Measurements from ENCODE around the gene BTBD16.

BTBD16 gene

DNA sequence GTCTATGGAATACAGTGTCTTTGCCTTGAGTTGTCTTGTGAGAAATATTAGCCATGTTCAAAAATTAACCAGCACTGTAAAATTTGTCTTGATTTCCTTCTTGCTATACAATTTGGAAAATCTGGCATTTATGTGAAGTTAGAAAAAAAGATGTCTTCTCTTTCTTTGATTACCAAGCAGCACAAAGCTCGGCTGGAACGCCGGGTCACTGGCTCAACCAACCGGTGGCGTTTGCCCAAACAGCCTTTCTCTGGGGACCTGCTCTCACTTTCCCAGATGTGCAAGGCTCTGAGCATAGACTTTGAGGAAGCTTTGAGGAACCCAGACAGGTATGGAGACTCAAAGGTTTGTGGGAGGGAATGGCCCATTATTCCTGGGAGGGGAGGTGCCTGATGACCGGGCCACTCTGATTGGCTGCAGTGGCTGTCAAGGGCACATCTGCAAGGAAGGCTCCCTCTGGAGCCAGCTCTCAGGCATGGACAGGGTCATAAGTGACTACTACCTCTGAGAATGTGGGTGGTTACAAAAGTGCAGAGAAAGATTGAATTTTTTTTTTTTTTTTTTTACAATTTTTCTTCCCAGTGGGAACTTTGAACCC, 5.6 kb downstream of the BTBD16 start:
- DNase-seq = no peak

- DNase-seq = no peak
Measured at GRCh38 chr10:122277526-122278136, 6.5 kb downstream of the BTBD16 start.

DNA sequence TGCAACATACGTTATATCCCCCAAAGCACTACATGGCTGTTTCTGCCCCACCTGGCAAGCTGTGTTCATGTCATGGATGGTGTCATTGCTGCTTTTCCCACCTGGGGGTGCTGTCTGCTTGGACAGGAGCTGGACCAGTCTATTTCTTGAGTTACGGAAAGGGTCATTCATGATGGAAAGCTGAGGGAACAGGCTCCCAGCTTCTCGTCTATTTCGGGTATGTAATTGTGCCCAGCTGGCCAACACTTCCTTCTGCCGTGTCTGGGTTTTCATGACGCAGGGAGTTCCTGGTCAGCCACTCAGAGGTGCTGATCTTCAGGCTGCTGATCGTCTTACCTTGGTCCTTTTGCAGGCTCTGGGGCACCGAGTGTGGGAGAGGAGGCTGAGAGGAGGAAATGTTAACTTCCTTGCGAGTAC, 8.6 kb downstream of the BTBD16 start:
- no peak for DNase-seq

DNA sequence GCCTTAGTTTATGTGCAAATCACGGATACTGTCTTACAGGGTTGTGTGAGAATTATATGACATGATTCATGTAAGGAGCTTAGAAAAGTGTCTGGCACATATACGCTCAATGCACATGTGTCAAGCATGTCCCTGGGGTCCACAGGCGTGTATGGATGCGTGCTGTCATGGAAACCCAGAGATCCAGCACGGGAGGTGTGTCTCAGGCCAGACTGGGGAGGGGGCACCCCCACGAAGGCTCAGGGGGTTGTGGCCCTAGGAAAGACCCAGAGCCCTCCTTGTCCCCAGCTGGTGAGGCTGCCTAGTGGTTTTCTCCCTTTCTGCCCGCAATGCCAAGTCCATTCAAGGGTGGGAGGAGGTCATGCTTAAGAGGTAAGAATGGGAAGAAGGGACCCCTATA, 9.1 kb downstream of the BTBD16 start:
- DNase-seq = no peak

- DNase-seq = no peak
Measured at GRCh38 chr10:122281018-122281626, 10.0 kb downstream of the BTBD16 start.

GRCh38 chr10:122281751-122282150, 10.7 kb downstream of the BTBD16 start:
- no peak for DNase-seq

- DNase-seq = no peak
Measured at GRCh38 chr10:122282253-122282671, 11.2 kb downstream of the BTBD16 start.

GRCh38 chr10:122282909-122283308, 11.8 kb downstream of the BTBD16 start:
- DNase-seq = no peak

GRCh38 chr10:122285506-122286444, 14.7 kb downstream of the BTBD16 start:
- DNase-seq = no peak

GRCh38 chr10:122286867-122287266, 15.8 kb downstream of the BTBD16 start:
- DNase-seq = no peak

DNA sequence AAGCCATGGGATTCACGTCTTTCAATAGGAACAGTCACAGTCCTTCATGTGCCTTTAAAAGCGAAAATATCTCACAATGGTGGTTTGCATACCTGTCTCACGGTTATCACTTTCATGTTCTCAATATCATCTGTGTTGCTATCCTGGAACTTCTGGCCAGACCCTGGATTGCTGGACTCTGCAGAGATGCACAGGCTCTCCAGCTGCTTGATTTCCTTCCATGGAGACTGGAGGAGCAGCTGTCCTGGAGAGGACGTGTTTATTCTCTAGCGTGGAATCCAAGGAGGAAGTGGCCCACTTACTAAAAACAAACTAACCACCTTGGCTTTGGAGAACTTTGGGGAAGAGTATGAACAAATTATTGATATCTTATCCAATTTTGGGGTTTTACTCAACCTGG, 16.5 kb downstream of the BTBD16 start:
- no peak for DNase-seq

- DNase-seq = no peak
Measured at GRCh38 chr10:122288262-122288661, 17.2 kb downstream of the BTBD16 start.

- DNase-seq = no peak
Measured at GRCh38 chr10:122288917-122289316, 17.8 kb downstream of the BTBD16 start.

DNA sequence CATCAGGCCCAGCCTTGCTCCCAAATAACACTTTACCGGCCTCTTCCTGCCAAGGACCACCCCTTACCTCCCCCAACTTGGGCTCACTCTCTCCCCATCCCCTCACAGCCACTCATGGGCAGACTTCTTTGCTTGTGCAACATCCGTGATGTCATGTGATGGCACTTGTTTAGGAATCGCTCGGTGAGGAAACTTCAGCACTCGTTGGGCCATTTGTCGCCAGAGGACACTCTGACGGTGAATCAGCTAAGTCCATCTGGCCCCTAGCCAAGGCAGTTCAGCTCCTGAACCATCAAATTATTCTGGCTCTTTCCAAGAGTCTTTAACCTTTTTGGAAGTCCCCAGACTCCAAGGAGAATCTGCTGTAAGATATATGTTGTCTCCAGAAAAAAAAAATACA, 19.2 kb downstream of the BTBD16 start:
- no peak for DNase-seq

DNA sequence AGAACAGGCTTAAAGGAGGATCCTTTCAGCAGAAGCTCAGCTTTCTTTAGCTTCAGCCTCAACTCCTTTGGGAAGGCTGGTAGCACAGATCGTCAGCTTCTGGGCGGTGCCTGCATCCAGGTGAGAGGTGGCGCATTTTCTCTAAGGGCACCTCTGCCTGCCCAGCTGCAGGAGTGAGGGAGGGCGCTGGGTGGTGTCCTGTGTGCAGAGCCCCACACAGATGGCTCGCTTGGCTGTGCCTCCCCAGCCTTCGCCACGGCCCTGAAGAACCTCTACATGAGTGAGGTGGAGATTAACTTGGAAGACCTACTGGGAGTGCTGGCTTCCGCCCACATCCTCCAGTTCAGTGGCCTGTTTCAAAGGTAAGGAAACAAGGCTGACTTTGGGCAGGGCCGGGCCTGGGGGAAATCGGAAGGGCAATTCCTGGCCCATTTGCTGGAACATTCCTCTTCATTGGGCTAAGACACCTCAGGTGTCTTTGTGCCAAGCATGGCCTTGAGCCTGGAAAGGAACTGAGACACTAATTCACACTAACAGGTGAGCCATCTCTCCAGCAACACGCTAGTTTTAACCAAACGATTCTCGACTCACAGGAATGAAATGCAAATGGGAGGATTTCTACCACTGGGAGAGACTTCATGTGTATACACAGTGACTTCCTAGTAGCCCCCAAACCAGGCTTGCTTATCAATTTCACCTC, 19.9 kb downstream of the BTBD16 start:
- no peak for DNase-seq

DNA sequence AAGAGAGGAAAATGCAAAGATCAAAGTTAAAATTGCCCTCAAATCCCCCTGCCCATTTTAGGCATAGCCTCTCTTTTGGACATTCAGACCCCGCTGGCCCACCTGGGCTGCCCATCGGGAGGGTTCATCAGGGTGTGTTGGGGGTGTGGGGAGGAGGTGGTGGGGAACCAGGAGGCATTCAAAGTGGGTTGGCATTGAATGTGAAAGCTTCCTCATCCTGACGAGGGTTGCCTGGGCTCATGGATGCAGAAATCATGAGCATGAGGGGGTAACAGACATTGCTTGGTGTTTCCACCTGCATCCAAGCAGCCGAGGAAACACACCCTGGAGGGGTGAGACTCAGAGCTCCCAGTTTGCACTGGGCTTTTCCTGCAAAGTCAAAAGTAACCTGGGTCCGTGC, 20.6 kb downstream of the BTBD16 start:
- DNase-seq = no peak

DNA sequence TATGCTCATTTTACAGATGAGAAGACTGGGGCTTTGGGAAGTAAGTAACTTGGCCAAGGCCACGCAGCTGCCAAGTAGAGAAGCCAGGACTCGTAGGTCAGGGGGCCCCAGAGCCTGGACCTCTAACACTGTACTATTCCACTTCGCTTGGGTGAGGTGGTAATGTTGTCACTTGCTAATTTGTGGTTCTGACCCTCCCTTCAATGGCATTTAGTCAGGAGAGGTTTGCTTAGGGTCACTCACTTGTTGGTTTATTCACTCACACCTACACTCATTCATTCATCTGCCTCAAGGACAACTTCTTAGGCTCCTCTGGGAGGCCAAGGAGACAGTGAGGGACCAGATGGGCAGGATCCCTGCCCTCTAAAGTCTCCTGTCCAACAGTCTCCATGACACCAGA, 21.3 kb downstream of the BTBD16 start:
- DNase-seq = no peak

GRCh38 chr10:122293156-122293960, 22.3 kb downstream of the BTBD16 start:
- DNase-seq = no peak

- DNase-seq = no peak
Measured at GRCh38 chr10:122293961-122294380, 22.9 kb downstream of the BTBD16 start.

GRCh38 chr10:122294511-122295450, 23.7 kb downstream of the BTBD16 start:
- DNase-seq = no peak

GRCh38 chr10:122295451-122295809, 24.3 kb downstream of the BTBD16 start:
- DNase-seq = no peak
